ENCODE measurements around the gene EPC2. TPM values are rescaled to one million over a fixed set of nuclear protein-coding genes. Genes with fewer than 3 reads are reported as not detected.

EPC2 gene
- total RNA-seq, 1 experiment from 2014 or later, result 30.2 TPM

- in situ Hi-C loops (cut with HindIII; ENCODE audit: low pct_unique_long_range_greater_than_20kb, low sequenced_read_pairs) (no loop called here), intact Hi-C loops (cut with micrococcal nuclease; ENCODE audit: unreplicated experiment) (no loop called here)
- CTCF ChIA-PET, result no interaction called here
- Histone ChIP-seq H3K4me3 (ENCODE audit: low read depth in 2 of 2, low read length in 2 of 2) (no peak overlapping the region), H3K36me3 (ENCODE audit: control insufficient read depth, insufficient read depth, low read length) (no peaks in the 10 kb centered on the region), H3K27me3 (ENCODE audit: control insufficient read depth, insufficient read depth, low read length) (no peaks in the 10 kb centered on the region), H3K27ac (ENCODE audit: low read length) (no peak overlapping the region), H3K4me1 (ENCODE audit: control insufficient read depth, insufficient read depth, low read length) (peaks cover 13% of the 10 kb centered on the region; the same call in 1 of the 2 replicates), H3K9me3 (ENCODE audit: control insufficient read depth, insufficient read depth, low read depth, low read length) (no peaks in the 10 kb centered on the region)
- ATAC-seq (no peak), DNase-seq (ENCODE audit: low read depth, low spot score) (no peak)
- TF ChIP-seq TCF7L2 (IDR thresholded peaks at IDR 0.05; ENCODE audit: low read depth, low read length) (no peak), SIN3A (IDR thresholded peaks at IDR 0.05; ENCODE audit: borderline replicate concordance, insufficient read depth, low read depth, low read length) (no peak), CTCF (IDR thresholded peaks at IDR 0.05) (no peak), POLR2AphosphoS5 (IDR thresholded peaks at IDR 0.05; ENCODE audit: low read depth, low read length) (no peak)
- TF ChIP-seq, protein P1, sequence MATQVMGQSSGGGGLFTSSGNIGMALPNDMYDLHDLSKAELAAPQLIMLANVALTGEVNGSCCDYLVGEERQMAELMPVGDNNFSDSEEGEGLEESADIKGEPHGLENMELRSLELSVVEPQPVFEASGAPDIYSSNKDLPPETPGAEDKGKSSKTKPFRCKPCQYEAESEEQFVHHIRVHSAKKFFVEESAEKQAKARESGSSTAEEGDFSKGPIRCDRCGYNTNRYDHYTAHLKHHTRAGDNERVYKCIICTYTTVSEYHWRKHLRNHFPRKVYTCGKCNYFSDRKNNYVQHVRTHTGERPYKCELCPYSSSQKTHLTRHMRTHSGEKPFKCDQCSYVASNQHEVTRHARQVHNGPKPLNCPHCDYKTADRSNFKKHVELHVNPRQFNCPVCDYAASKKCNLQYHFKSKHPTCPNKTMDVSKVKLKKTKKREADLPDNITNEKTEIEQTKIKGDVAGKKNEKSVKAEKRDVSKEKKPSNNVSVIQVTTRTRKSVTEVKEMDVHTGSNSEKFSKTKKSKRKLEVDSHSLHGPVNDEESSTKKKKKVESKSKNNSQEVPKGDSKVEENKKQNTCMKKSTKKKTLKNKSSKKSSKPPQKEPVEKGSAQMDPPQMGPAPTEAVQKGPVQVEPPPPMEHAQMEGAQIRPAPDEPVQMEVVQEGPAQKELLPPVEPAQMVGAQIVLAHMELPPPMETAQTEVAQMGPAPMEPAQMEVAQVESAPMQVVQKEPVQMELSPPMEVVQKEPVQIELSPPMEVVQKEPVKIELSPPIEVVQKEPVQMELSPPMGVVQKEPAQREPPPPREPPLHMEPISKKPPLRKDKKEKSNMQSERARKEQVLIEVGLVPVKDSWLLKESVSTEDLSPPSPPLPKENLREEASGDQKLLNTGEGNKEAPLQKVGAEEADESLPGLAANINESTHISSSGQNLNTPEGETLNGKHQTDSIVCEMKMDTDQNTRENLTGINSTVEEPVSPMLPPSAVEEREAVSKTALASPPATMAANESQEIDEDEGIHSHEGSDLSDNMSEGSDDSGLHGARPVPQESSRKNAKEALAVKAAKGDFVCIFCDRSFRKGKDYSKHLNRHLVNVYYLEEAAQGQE (IDR thresholded peaks at IDR 0.05; ENCODE audit: insufficient read depth in 1 of 2, low read depth in 2 of 2, low read length in 1 of 2), result no peak
- POLR2A ChIA-PET, result no interaction called here
- BruUV-seq (replicated peaks), result no TSS peak
These were observed 77.0 kb downstream of the EPC2 start for GRCh38 chr2:148721520-148721931.

DNA sequence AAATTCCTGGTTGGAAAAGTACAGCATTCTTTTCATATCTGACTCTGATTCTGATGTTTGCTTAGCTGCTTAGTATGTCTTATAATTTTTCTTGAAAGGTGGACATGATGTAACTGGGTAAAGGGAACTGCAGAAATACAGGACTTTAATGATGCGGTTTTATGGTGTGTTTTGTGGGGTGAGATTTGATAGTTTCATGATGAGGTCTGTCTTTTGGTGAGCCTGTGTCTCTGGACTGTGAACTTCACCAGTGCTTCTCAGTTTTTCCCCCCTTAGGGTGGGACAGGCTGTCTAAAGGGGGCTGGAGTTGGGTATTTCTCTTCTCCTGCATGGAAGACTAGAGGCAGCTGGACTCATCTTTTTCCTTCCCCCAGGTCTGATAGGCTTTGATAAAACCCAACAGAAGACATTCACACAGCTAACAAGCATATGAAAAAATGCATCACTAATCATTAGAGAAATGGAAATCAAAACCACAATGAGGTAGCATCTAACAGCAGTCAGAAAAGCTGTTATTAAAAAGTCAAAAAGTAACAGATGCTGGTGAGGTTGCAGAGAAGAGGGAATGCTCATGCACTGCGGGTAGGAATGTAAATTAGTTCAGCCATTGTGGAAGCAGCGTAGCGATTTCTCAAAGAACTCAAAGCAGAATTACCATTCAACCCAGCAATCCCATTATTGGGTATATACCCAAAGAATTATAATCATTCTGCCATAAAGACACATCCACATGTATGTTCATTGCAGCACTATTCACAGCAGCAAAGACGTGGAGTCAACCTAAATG, 77.6 kb downstream of the EPC2 start:
- BruUV-seq (replicated peaks), result no TSS peak
- in situ Hi-C loops (cut with HindIII; ENCODE audit: low pct_unique_long_range_greater_than_20kb, low sequenced_read_pairs), result no loop called here

More for the DNA sequence above, 77.6 kb downstream of the EPC2 start:
- no peaks in the 10 kb centered on the region for H3K9me3 ChIP-seq (ENCODE audit: control insufficient read depth, insufficient read depth, low read depth, low read length)
- ATAC-seq (no peak; the same call in 1 of the 2 replicates), DNase-seq (ENCODE audit: low read depth, low spot score) (no peak)
- ChIA-PET CTCF (no interaction called here), POLR2A (no interaction called here)
- H3K27ac ChIP-seq (ENCODE audit: low read length), result no peak overlapping the region
- H3K4me3 ChIP-seq (ENCODE audit: low read depth in 2 of 2, low read length in 2 of 2), result no peak overlapping the region
- H3K4me1 ChIP-seq (ENCODE audit: control insufficient read depth, insufficient read depth, low read length), result peaks cover 13% of the 10 kb centered on the region; the same call in 1 of the 2 replicates
- TF ChIP-seq SIN3A (IDR thresholded peaks at IDR 0.05; ENCODE audit: borderline replicate concordance, insufficient read depth, low read depth, low read length) (no peak), POLR2AphosphoS5 (IDR thresholded peaks at IDR 0.05; ENCODE audit: low read depth, low read length) (no peak), CTCF (IDR thresholded peaks at IDR 0.05) (no peak), TCF7L2 (IDR thresholded peaks at IDR 0.05; ENCODE audit: low read depth, low read length) (no peak)
- TF ChIP-seq, protein P1 (IDR thresholded peaks at IDR 0.05; ENCODE audit: insufficient read depth in 1 of 2, low read depth in 2 of 2, low read length in 1 of 2), result no peak
- no peaks in the 10 kb centered on the region for H3K27me3 ChIP-seq (ENCODE audit: control insufficient read depth, insufficient read depth, low read length)
- H3K36me3 ChIP-seq (ENCODE audit: control insufficient read depth, insufficient read depth, low read length), result no peaks in the 10 kb centered on the region
- intact Hi-C loops (cut with micrococcal nuclease; ENCODE audit: unreplicated experiment), result no loop called here
